SK-N-SH treated with all-trans-retinoic acid at 6 μM for 48 hours (cell line): Measurements from ENCODE around the gene CFL2.

Source experiments
- ARNTL ChIP-seq: fragments of 450-650 bp; formaldehyde crosslinking; IDR thresholded peaks from 2 replicates; pipeline ENCODE4 v1.5.0; 2020; ENCODE audit warnings: low read depth, mild to moderate bottlenecking, moderate library complexity, borderline replicate concordance
- ESRRG ChIP-seq: fragments of 250-450 bp; sonication (Bioruptor Pico); IDR thresholded peaks from 2 replicates; pipeline ENCODE4 v1.6.1; 2021; ENCODE audit warnings: mild to moderate bottlenecking
- PATZ1 ChIP-seq: fragments of 250-450 bp; sonication (Bioruptor Pico); IDR thresholded peaks from 2 replicates; pipeline ENCODE4 v1.8.0; 2020; ENCODE audit warnings: mild to moderate bottlenecking, moderate library complexity, borderline replicate concordance
- SNAI2 ChIP-seq: fragments of 250-450 bp; sonication (Bioruptor Pico); IDR thresholded peaks from 2 replicates; pipeline ENCODE4 v1.5.0; 2020; ENCODE audit warnings: mild to moderate bottlenecking, moderate library complexity
- ZNF8 ChIP-seq: fragments of 450-650 bp; formaldehyde crosslinking; IDR thresholded peaks from 2 replicates; pipeline ENCODE4 v1.5.0; 2020; ENCODE audit warnings: mild to moderate bottlenecking, moderate library complexity

- TF ChIP-seq ARNTL (CRISPR knock-in tag), result no peak
- no peak for TF ChIP-seq PATZ1 (CRISPR knock-in tag)
- TF ChIP-seq SNAI2, result no peak
- no peak for TF ChIP-seq ZNF8 (CRISPR knock-in tag)
- TF ChIP-seq ESRRG (CRISPR knock-in tag), result no peak
These were observed 1.2 kb downstream of the CFL2 start for GRCh38 chr14:34713122-34713680.
